NCI-H2081 treated with DMSO at 0.1 percent for 48 hours (cell line): Measurements from ENCODE around the gene UBN1.

Source experiments
- DNase-seq: peaks from one replicate; lab custom pipeline; 2025; lab: John Stamatoyannopoulos, UW

UBN1 gene

GRCh38 chr16:4859900-4860255 lies 12.6 kb downstream of the UBN1 start:
- DNase-seq: no peak

- no peak for DNase-seq
Observed at GRCh38 chr16:4860727-4861342, 13.6 kb downstream of the UBN1 start.

GRCh38 chr16:4862639-4863038 lies 15.4 kb downstream of the UBN1 start:
- DNase-seq: no peak

GRCh38 chr16:4864728-4865127 lies 17.4 kb downstream of the UBN1 start:
- DNase-seq: no peak

GRCh38 chr16:4865231-4865860 lies 18.1 kb downstream of the UBN1 start:
- no peak for DNase-seq

- no peak for DNase-seq
Observed at GRCh38 chr16:4866586-4866985, 19.3 kb downstream of the UBN1 start.

GRCh38 chr16:4868026-4868425 lies 20.7 kb downstream of the UBN1 start:
- no peak for DNase-seq

GRCh38 chr16:4868535-4868934 lies 21.3 kb downstream of the UBN1 start:
- no peak for DNase-seq

GRCh38 chr16:4869147-4869805 lies 22.0 kb downstream of the UBN1 start:
- no peak for DNase-seq

- DNase-seq: no peak
Observed at GRCh38 chr16:4870138-4870671, 22.9 kb downstream of the UBN1 start.

GRCh38 chr16:4871071-4871470 lies 23.8 kb downstream of the UBN1 start:
- no peak for DNase-seq

- no peak for DNase-seq
Observed at GRCh38 chr16:4873091-4873490, 25.8 kb downstream of the UBN1 start.

GRCh38 chr16:4874666-4875065 lies 27.4 kb downstream of the UBN1 start:
- no peak for DNase-seq

GRCh38 chr16:4876646-4877379 lies 29.5 kb downstream of the UBN1 start:
- DNase-seq: no peak

GRCh38 chr16:4877380-4877685 lies 30.1 kb downstream of the UBN1 start:
- no peak for DNase-seq

GRCh38 chr16:4879049-4879448 lies 31.8 kb downstream of the UBN1 start:
- DNase-seq: no peak

GRCh38 chr16:4880006-4880580 lies 32.8 kb downstream of the UBN1 start:
- DNase-seq: no peak

GRCh38 chr16:4882000-4882632 lies 34.8 kb downstream of the UBN1 start:
- DNase-seq: no peak

GRCh38 chr16:4882633-4883285 lies 35.5 kb downstream of the UBN1 start:
- DNase-seq: no peak

- DNase-seq: no peak
Observed at GRCh38 chr16:4883501-4883900, 36.2 kb downstream of the UBN1 start.

- no peak for DNase-seq
Observed at GRCh38 chr16:4884209-4884608, 36.9 kb downstream of the UBN1 start.
